A549 (cell line): ENCODE measurements around the gene KDELR1. TPM values are rescaled to one million over a fixed set of nuclear protein-coding genes. Genes with fewer than 3 reads are reported as not detected.

ENCODE experiments used
- ATAC-seq, 2 experiments: fragments of 200-7000 bp in 1 of 2; fragments of >200 bp in 1 of 2; cut with Nextera tagmentation in 1 of 2; cut with Tn5 transposase in 1 of 2; 3 replicates each; pipeline versions ENCODE4 v1.8.0 to v1.9.1; 2018 to 2020; ENCODE audit warnings: mild to moderate bottlenecking in 1 of 2, moderate library complexity in 1 of 2
- CTCF ChIA-PET: fragments of 300-600 bp; sonication (Branson Sonifier 250); formaldehyde crosslinking; extraction: SDS; loops from one replicate; lab custom pipeline; 2021; ENCODE audit warnings: antibody characterized with exemption, inconsistent platforms; lab: Yijun Ruan, JAX
- POLR2A ChIA-PET: fragments of 350-600 bp; formaldehyde crosslinking; extraction: SDS; loops from one replicate; lab custom pipeline; 2021; ENCODE audit warnings: antibody characterized with exemption, inconsistent platforms; lab: Yijun Ruan, JAX
- DNase-seq, 2 experiments: peaks; one replicate each; pipeline versions ENCODE4 v3.0.0 to v3.0.0-alpha.2; 2011 to 2016; ENCODE audit warnings: low read depth in 1 of 2, low spot score in 1 of 2
- FAIRE-seq: peaks from 2 replicates; lab custom pipeline; 2011; peaks lifted over from hg19 to GRCh38; lab: Jason Lieb, UNC
- H3K27ac ChIP-seq, 2 experiments: fragments of >200 bp; sonication (Bioruptor Twin); formaldehyde crosslinking; 3 replicates each; pipeline ENCODE4 v1.5.1; 2016 to 2017
- H3K4me1 ChIP-seq: fragments of >200 bp; sonication (Bioruptor Twin); formaldehyde crosslinking; 3 replicates; pipeline ENCODE4 v1.6.1; 2016
- H3K4me2 ChIP-seq: fragments of >200 bp; sonication (Bioruptor Twin); formaldehyde crosslinking; 3 replicates; pipeline ENCODE4 v1.6.1; 2016
- H3K4me3 ChIP-seq: fragments of >200 bp; sonication (Bioruptor Twin); formaldehyde crosslinking; 3 replicates; pipeline ENCODE4 v1.5.1; 2016
- H3K9me3 ChIP-seq: fragments of >200 bp; sonication (Bioruptor Twin); formaldehyde crosslinking; 3 replicates; pipeline ENCODE4 v1.6.1; 2016
- CBX8 ChIP-seq: fragments of 200-600 bp; sonication (generic); IDR thresholded peaks from 2 replicates; pipeline ENCODE4 v1.6.1; 2016
- CHD4 ChIP-seq: fragments of 200-600 bp; sonication (generic); IDR thresholded peaks from 2 replicates; pipeline ENCODE4 v1.6.1; 2016; ENCODE audit warnings: antibody characterized with exemption, mild to moderate bottlenecking, borderline replicate concordance
- E2F6 ChIP-seq: IDR thresholded peaks from 2 replicates; pipeline ENCODE4 v1.6.1; 2012; ENCODE audit warnings: low read depth, borderline replicate concordance
- EHF ChIP-seq: fragments of 250-450 bp; sonication (Bioruptor Pico); IDR thresholded peaks from 2 replicates; pipeline ENCODE4 v1.5.0; 2020; ENCODE audit warnings: mild to moderate bottlenecking
- EHMT2 ChIP-seq: fragments of 200-600 bp; sonication (generic); IDR thresholded peaks from 2 replicates; pipeline ENCODE4 v1.6.1; 2016; ENCODE audit warnings: antibody characterized with exemption, low read depth, mild to moderate bottlenecking, moderate library complexity
- FOSB ChIP-seq: fragments of 250-450 bp; sonication (Bioruptor Pico); IDR thresholded peaks from 2 replicates; pipeline ENCODE4 v1.5.0; 2020; ENCODE audit warnings: mild to moderate bottlenecking, moderate library complexity
- FOSL2 ChIP-seq, 2 experiments: fragments of 450-650 bp in 1 of 2; fragments of >200 bp in 1 of 2; sonication (Bioruptor Twin) in 1 of 2; formaldehyde crosslinking; IDR thresholded peaks; 2 replicates each; pipeline versions ENCODE4 v1.5.0 to v1.6.1; 2016 to 2020; ENCODE audit warnings: mild to moderate bottlenecking in 1 of 2, moderate library complexity in 1 of 2
- HOXB5 ChIP-seq: fragments of 250-450 bp; sonication (Bioruptor Pico); IDR thresholded peaks from 2 replicates; pipeline ENCODE4 v1.5.0; 2020; ENCODE audit warnings: mild to moderate bottlenecking, moderate library complexity
- KDM1A ChIP-seq: fragments of 200-600 bp; sonication (generic); IDR thresholded peaks from 2 replicates; pipeline ENCODE4 v1.6.1; 2016; ENCODE audit warnings: low read depth, mild to moderate bottlenecking
- KDM5A ChIP-seq: fragments of 200-600 bp; sonication (generic); IDR thresholded peaks from 2 replicates; pipeline ENCODE4 v1.6.1; 2016; ENCODE audit warnings: antibody characterized with exemption, mild to moderate bottlenecking
- MAZ ChIP-seq: fragments of 150-350 bp; IDR thresholded peaks from 2 replicates; pipeline ENCODE4 v1.6.1; 2014; ENCODE audit warnings: antibody characterized with exemption, low read depth, low read length, borderline replicate concordance
- PBX3 ChIP-seq: IDR thresholded peaks from 2 replicates; pipeline ENCODE4 v1.6.1; 2012
- PHF8 ChIP-seq: fragments of 200-600 bp; sonication (generic); IDR thresholded peaks from 2 replicates; pipeline ENCODE4 v1.6.1; 2016; ENCODE audit warnings: low read depth, mild to moderate bottlenecking, antibody characterized with exemption, moderate library complexity, borderline replicate concordance
- POLR2A ChIP-seq: IDR thresholded peaks from 2 replicates; pipeline ENCODE4 v1.6.1; 2012; ENCODE audit warnings: mild to moderate bottlenecking, low read length
- POLR2AphosphoS2 ChIP-seq: conservative IDR thresholded peaks from 2 replicates; pipeline ENCODE4 v1.6.1; 2012; ENCODE audit warnings: low read length, improper control_type of control experiment, inconsistent platforms
- RARB ChIP-seq: fragments of 250-450 bp; sonication (Bioruptor Pico); IDR thresholded peaks from 2 replicates; pipeline ENCODE4 v1.8.0; 2021; ENCODE audit warnings: mild to moderate bottlenecking, moderate library complexity
- RNF2 ChIP-seq: fragments of 200-600 bp; sonication (generic); IDR thresholded peaks from 2 replicates; pipeline ENCODE4 v1.6.1; 2016; ENCODE audit warnings: low read depth, mild to moderate bottlenecking, antibody characterized with exemption, moderate library complexity, borderline replicate concordance
- SMC3 ChIP-seq: fragments of >200 bp; sonication (Bioruptor Twin); formaldehyde crosslinking; IDR thresholded peaks from 3 replicates; pipeline ENCODE4 v1.6.1; 2018; ENCODE audit warnings: inconsistent platforms
- SREBF2 ChIP-seq: fragments of 450-650 bp; IDR thresholded peaks from 2 replicates; pipeline ENCODE4 v1.6.1; 2014; ENCODE audit warnings: mild to moderate bottlenecking, moderate library complexity
- TFCP2L1 ChIP-seq: fragments of 250-450 bp; sonication (Bioruptor Pico); IDR thresholded peaks from 2 replicates; pipeline ENCODE4 v1.5.0; 2021; ENCODE audit warnings: mild to moderate bottlenecking
- USF2 ChIP-seq: fragments of 450-650 bp; IDR thresholded peaks from 2 replicates; pipeline ENCODE4 v1.6.1; 2014; ENCODE audit warnings: antibody characterized with exemption
- WGBS: methylation state at CpG from one replicate; pipeline ENCODE4 v1.1.6; 2017; ENCODE audit errors: missing lambda C conversion rate; 5-methylcytosine and 5-hydroxymethylcytosine counted together
- polyA plus RNA-seq, 4 experiments: library from polyadenylated mRNA; depleted of rRNA in 3 of 4; stranded (reverse); fragments of >200 nt; fragmentation: RNase III in 1 of 4; extraction: RNeasy Plus Mini Kit Qiagen cat#74134 plus additional on column Dnase treatment in 1 of 4; gene quantifications; 2 replicates in 3 of 4; 3 replicates in 1 of 4; pipeline ENCODE4 v1.2.3, GENCODE V29; 2011 to 2017

KDELR1 gene
- polyA plus RNA-seq, 2 of the 4 experiments (the other 2 are of a cell fraction): 200 to 302 TPM

- FAIRE-seq (no peak), DNase-seq (peak in 1 of 2 experiments; percentile 70), ATAC-seq (no peak)
- peak overlapping the region; percentile 97 for H3K4me2 ChIP-seq
- TF ChIP-seq USF2 (no peak), POLR2A (peak; percentile 29), PBX3 (0 out of 2 replicates have a peak, but pooled peaks have one; percentile 12)
- H3K27ac ChIP-seq: peak overlapping the region in 1 of 2 experiments; percentile 95; a peak in 3 of 6 replicates
- no peaks in the 10 kb centered on the region for H3K9me3 ChIP-seq
- 65% methylated on average over 23 of the region's 24 CpGs for WGBS
- peaks cover 75% of the 10 kb centered on the region for H3K4me1 ChIP-seq
- no peak overlapping the region for H3K4me3 ChIP-seq
- CTCF ChIA-PET: interaction anchor here (1.3 to 3.5 kb wide), 6 partner anchors 46 to 213 kb away, joined by 3 to 15 read pairs (median 8); partner anchors contain the start of gene GRWD1
- POLR2A ChIA-PET: interaction anchor here (0.7 to 1.3 kb wide), 4 partner anchors 32 to 49 kb away, joined by 3 to 4 read pairs (median 4); partner anchors contain the start of genes SYNGR4 and TMEM143
Observed at GRCh38 chr19:48396016-48396823, 4.9 kb upstream of the KDELR1 start.

- DNase-seq (no peak), FAIRE-seq (no peak), ATAC-seq (no peak)
- no peaks in the 10 kb centered on the region for H3K9me3 ChIP-seq
- TF ChIP-seq PHF8: no peak
- TF ChIP-seq USF2: no peak
- TF ChIP-seq HOXB5 (CRISPR knock-in tag): no peak
- TF ChIP-seq SREBF2: no peak
- TF ChIP-seq RNF2: no peak
- TF ChIP-seq TFCP2L1 (CRISPR knock-in tag): no peak
- TF ChIP-seq EHMT2: no peak
- TF ChIP-seq SMC3: no peak
- no peak for TF ChIP-seq KDM5A
- TF ChIP-seq CHD4: no peak
- TF ChIP-seq CBX8: no peak
- no peak for TF ChIP-seq POLR2A
- no peak for TF ChIP-seq MAZ
- TF ChIP-seq FOSL2 (IDR thresholded peaks at IDR 0.05): no peak
- TF ChIP-seq FOSL2 (CRISPR knock-in tag; IDR thresholded peaks at IDR 0.05): no peak
- no peak for TF ChIP-seq RARB
- TF ChIP-seq POLR2AphosphoS2: no peak
- no peak for TF ChIP-seq FOSB (CRISPR knock-in tag)
- TF ChIP-seq KDM1A: no peak
- TF ChIP-seq EHF: no peak
- WGBS: 56% methylated on average over 9 of the region's 9 CpGs
- POLR2A ChIA-PET: interaction anchor here (0.6 to 1.3 kb wide), 4 partner anchors 32 to 220 kb away, joined by 3 to 4 read pairs (median 4); partner anchors contain the start of genes SYNGR4 and TMEM143
- CTCF ChIA-PET: interaction anchor here (0.6 to 3.5 kb wide), 9 partner anchors 11 to 213 kb away, joined by 3 to 15 read pairs (median 5); partner anchors contain the start of gene GRWD1
- peak overlapping the region; percentile 97 for H3K4me2 ChIP-seq
- peaks cover 73% of the 10 kb centered on the region for H3K4me1 ChIP-seq
- H3K4me3 ChIP-seq: no peak overlapping the region
- peak overlapping the region; percentile 6 to 95; a peak in 3 of 6 replicates for H3K27ac ChIP-seq
Observed at GRCh38 chr19:48395499-48395898, 4.1 kb upstream of the KDELR1 start.

- WGBS: 61% methylated on average over 6 of the region's 6 CpGs
- Histone ChIP-seq H3K9me3 (no peaks in the 10 kb centered on the region), H3K4me3 (no peak overlapping the region), H3K4me1 (peaks cover 69% of the 10 kb centered on the region), H3K27ac (peak overlapping the region in 1 of 2 experiments; percentile 95; a peak in 3 of 6 replicates), H3K4me2 (peak overlapping the region; percentile 97)
- FAIRE-seq (no peak), DNase-seq (no peak), ATAC-seq (no peak)
- ChIA-PET CTCF (interaction anchor here (0.6 to 3.5 kb wide), 9 partner anchors 11 to 214 kb away, joined by 3 to 15 read pairs (median 5); partner anchors contain the start of gene GRWD1), POLR2A (interaction anchor here (0.6 kb wide), 1 partner anchor 220 kb away, joined by 3 read pairs; no protein-coding TSS in a partner anchor)
- no peak for TF ChIP-seq TFCP2L1 (CRISPR knock-in tag)
- no peak for TF ChIP-seq E2F6
- TF ChIP-seq POLR2A: no peak
Observed at GRCh38 chr19:48395170-48395455, 3.8 kb upstream of the KDELR1 start.
